Right renal pelvis (tissue), 4 donors: Measurements from ENCODE around the gene SF3B2. TPM values are rescaled to one million over a fixed set of nuclear protein-coding genes. Genes with fewer than 3 reads are reported as not detected.
A peak's percentile ranks its signal among the peaks of the same experiment; 100 is the strongest.
"Not testable (repeated sequence)": the region's sequence is repeated elsewhere in the genome, so short reads cannot be mapped to it uniquely, and the experiment has no call there.

Experiments used
- DNase-seq, 4 donors: peaks; one replicate each; pipeline ENCODE4 v3.0.0-alpha.2; 2013; ENCODE audit warnings: low read depth in 4 of 4, low spot score in 3 of 4, missing footprints in 1 of 4
- polyA plus RNA-seq, 4 donors: library from polyadenylated mRNA; unstranded; fragments of 120-200 nt; gene quantifications; one replicate each; pipeline ENCODE4 v1.2.1, GENCODE V29; 2013; ENCODE audit not compliant: insufficient read length in 4 of 4

The SF3B2 gene
- polyA plus RNA-seq, 4 donors = 227 to 235 (median 230) TPM

- no peak for DNase-seq
Measured at GRCh38 chr11:66072081-66072480, 19.9 kb downstream of the SF3B2 start.

DNA sequence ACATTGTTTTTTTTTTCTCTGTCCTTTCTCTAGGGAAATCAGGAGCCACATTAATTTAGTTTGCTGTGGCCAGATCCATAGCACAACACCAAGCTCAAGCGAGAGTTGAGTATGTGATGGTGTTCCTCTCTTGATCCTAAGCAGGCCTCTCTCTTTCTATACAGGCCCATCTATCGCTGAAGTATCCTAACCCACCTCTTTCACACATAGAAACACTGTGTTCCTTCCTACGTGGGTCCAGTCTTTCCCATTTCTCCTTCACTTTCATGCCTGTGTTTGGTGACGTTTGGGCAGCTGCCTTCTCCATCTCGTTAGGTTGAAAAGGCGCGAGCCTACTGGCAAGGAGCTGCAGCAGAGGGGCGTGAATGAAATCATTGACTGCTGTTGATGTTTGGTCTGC is 20.4 kb downstream of the SF3B2 start:
- DNase-seq = no peak

DNA sequence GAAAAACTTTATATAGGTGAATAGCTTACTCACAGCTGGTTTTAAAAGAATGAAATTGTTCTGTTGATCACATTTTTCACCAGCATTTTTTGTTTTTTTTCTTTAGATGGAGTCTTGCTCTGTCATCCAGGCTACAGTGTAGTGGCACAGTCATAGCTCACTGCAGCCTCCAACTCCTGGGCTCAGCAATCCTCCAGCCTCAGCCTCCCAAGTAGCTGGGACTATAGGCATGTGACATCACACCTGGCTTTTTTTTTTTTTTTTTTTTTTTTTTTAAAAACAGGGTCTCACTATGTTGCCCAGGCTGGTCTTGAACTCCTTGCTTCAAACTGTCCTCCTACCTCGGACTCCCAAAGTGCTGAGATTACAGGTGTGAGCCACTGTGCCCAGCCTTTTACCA is 21.5 kb downstream of the SF3B2 start:
- no peak for DNase-seq

DNA sequence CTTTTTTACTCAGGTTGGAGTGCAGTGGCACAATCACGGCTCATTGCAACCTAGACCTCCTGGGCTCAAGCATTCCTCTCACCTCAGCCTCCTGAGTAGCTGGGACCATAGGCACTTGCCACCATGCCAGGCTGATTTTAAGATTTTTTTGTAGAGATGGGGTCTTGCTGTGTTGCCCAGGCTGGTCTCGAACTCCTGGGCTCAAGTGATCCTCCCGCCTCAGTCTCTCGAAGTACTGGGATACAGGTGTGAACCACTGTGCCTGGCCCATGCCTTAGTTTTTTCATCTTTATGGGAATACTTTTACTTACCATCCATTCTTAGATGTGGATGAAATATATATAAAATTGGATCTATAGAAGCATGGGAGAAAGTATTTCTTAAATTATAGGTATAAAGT is 23.1 kb downstream of the SF3B2 start:
- no peak for DNase-seq

DNA sequence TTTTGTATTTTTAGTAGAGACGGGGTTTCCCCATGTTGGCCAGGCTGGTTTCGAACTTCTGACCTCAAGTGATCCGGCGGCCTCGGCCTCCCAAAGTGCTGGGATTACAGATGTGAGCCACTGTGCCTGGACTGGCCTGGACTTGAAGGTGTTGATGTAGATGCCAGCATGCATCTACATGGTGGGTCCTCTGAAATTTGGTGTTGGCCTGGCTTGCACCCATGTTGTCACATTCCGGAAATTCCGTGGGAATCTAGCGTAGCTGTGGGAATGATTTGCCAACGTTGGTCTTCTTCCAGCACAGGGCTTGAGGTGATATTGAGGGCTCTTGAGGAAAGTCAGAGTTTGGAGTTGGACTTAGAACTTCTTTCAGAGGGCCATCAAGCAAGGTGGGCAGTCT is 24.4 kb downstream of the SF3B2 start:
- DNase-seq = no peak

DNA sequence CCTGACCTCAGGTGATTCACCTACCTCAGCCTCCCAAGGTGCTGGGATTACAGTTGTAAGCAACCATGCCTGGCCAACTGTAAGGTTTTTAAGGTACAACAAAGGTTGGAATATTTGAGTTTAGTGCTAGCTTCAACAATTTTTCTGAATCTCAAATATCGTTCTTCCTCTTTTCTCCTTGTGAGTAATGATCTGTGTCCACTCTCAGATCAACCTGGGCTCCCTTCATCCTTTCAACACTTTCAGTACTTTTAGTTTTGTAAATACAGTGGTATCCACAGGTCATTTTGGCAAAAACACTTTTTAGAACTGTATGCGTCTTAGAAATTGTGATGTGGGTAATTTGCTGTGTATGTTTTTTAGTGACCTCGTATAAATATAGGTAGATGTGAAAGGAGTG is 25.8 kb downstream of the SF3B2 start:
- no peak for DNase-seq

DNA sequence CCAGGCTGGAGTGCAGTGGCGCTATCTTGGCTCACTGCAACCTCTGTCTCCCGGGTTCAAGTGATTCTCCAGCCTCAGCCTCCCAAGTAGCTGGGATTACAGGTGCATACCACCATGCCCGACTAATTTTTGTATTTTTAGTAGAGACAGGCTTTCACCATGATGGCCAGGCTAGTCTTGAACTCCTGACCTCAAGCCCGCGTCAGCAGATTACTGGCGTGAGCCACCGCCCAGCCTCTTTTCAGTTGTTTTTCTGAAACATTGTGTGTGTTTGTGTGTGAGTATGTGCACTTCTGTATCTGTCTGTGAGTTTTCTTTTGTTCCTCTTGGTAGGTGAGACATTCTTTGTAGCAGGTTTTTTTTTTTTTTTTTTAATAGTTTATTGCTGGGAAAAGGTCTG is 26.8 kb downstream of the SF3B2 start:
- not testable (repeated sequence) for DNase-seq

- no peak for DNase-seq
Measured at GRCh38 chr11:66080055-66080817, 28.1 kb downstream of the SF3B2 start.

DNA sequence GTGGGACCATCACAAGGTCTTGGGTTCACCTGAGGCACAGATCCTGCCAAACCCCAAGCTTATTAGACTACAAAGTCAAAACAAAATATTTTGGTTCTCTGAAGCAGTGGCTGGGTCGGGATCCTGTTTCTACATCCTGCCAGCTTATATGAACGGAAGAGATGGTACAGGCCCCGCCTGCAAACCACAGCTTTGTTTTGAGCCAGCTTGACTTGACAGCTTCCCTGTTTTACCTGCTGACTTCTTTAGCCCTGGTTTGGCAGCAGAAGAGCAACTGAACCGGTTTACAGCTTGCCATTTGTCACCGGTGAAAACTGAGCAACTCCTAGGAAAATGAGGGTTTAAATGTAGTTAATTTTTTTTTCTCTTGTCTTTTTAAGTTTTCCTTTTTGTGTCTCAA is 29.3 kb downstream of the SF3B2 start:
- no peak for DNase-seq

DNA sequence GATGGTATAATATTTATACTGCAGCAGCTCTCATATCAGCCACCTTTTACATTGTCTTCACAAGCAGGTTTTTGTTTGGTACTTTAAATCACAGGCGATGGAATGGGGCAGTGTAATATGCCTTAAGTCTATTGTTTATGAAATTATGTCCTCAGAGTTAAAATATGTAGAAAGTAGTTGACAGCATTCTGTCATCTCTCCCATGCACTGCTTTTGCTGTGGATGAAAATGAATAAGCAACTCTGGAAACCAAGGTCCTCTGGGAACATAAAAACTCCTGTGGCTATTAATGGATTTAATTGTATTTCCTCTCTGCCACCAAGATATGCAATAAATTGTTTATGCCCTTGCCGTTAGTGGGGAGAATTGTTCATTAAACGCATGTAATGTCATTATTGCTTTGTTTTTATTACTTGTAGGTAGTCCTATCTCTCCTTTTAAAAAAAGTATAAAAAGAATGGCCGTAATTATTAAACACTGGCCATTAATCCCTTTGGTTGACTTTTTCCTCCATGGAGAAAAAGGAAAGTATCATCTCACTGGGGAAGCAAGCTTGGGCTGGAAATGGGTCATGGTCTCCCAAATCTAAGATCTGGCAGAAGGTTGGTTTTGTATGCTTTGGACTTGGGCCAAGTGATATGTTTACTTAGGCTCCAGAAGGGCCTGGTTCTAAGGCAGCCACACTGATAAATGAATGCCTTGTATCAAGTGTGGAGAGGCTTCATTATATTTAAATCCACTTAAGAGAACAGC is 31.0 kb downstream of the SF3B2 start:
- DNase-seq = no peak

DNA sequence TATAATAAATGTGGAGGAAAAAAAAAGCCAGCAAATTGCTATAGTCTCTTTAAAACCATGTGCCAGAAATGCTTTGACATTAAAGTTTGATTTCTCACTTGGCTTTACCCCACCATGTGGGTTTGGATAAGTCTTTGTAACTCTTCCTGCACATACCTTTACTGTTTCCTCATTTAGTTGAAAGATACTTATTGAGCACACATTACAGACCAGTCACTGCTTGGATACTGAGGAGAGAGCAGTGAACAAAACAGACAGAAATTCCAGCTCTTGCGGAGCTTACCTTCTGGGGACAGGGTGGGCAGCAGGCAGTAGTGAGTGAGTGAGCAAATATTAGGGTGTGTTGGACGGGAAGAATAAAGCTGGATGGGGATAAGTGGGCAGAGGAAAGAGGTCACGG is 31.6 kb downstream of the SF3B2 start:
- no peak for DNase-seq

- DNase-seq = no peak
Measured at GRCh38 chr11:66084821-66085475, 32.8 kb downstream of the SF3B2 start.

GRCh38 chr11:66087148-66087908 is 35.2 kb downstream of the SF3B2 start:
- no peak for DNase-seq

GRCh38 chr11:66089067-66089466 is 36.9 kb downstream of the SF3B2 start:
- DNase-seq = no peak

DNA sequence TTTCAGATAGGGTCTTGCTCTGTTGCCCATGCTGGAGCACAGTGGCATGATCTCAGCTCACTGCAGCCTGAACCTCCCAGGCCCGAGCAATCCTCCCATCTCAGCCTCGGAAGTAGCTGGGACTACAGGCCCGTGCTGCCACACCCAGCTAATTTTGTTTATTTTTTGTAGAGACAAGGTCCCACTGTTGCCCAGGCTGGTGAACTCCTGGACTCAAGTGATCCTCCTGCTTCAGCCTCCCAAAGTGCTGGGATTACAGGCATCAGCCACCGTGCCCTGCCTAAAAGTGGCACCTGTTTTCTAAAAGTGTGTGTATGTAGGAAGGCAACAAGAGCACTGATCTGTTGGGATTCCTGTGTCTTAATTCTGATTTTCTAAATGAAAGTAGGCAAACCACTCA is 38.1 kb downstream of the SF3B2 start:
- DNase-seq = no peak

DNA sequence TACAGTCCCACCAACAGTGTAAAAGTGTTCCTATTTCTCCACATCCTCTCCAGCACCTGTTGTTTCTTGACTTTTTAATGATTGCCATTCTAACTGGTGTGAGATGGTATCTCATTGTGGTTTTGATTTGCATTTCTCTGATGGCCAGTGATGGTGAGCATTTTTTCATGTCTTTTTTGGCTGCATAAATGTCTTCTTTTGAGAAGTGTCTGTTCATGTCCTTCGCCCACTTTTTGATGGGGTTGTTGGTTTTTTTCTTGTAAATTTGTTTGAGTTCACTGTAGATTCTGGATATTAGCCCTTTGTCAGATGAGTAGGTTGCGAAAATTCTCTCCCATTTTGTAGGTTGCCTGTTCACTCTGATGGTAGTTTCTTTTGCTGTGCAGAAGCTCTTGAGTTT is 40.0 kb downstream of the SF3B2 start:
- not testable (repeated sequence) for DNase-seq

DNA sequence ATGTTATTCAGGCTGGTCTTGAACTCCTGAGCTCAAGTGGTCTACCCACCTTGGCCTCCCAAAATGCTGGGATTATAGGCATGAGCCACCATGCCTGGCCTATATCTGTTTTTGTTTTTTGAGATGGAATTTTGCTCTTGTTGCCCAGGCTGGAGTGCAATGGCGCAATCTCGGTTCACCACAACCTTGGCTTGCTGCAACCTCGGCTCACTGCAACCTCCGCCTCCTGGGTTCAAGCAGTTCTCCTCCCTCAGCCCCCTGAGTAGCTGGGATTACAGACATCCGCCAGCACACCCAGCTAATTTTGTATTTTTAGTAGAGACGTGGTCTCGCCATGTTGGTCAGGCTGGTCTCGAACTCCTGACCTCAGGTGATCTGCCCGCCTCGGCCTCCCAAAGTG is 47.6 kb downstream of the SF3B2 start:
- DNase-seq = not testable (repeated sequence)

GRCh38 chr11:66100272-66101065 is 48.3 kb downstream of the SF3B2 start:
- DNase-seq = peak in 2 of 4 donors; percentile 30 to 39

- no peak for DNase-seq
Measured at GRCh38 chr11:66101066-66101464, 48.9 kb downstream of the SF3B2 start.

- no peak for DNase-seq
Measured at GRCh38 chr11:66104057-66104638, 52.0 kb downstream of the SF3B2 start.
